IMR-90 (cell line): ENCODE measurements around the gene ARMH1.

Experiments
- CTCF ChIP-seq: conservative IDR thresholded peaks from 2 replicates; pipeline ENCODE4 v1.5.1; 2012; ENCODE audit warnings: mild to moderate bottlenecking, low read depth, low read length, improper control_type of control experiment
- ELK1 ChIP-seq: fragments of 150-350 bp; IDR thresholded peaks from 2 replicates; pipeline ENCODE4 v1.6.1; 2016; ENCODE audit warnings: low read depth, mild to moderate bottlenecking, low read length, moderate library complexity, borderline replicate concordance

GRCh38 chr1:44694863-44695478, 20.5 kb downstream of the ARMH1 start:
- TF ChIP-seq ELK1: no peak
- TF ChIP-seq CTCF: no peak
